GM21381 (cell line): ENCODE results near the gene MEIG1.
"Not testable (repeated sequence)": the region's sequence is repeated elsewhere in the genome, so short reads cannot be mapped to it uniquely, and the experiment has no call there.

Experiments used
- ATAC-seq: cut with Tn5 transposase; IDR thresholded peaks from one replicate; pipeline ENCODE4 v1.9.1; 2021; ENCODE audit warnings: mild to moderate bottlenecking, moderate library complexity; ENCODE audit not compliant: unreplicated experiment

The MEIG1 gene

GRCh38 chr10:14959221-14960057 is at the start of gene MEIG1:
Gene MEIG1 (plus strand): TSS chr10:14959388. CDS start chr10:14966469, 7,081 bp downstream.
- ATAC-seq: peak; percentile 80

DNA sequence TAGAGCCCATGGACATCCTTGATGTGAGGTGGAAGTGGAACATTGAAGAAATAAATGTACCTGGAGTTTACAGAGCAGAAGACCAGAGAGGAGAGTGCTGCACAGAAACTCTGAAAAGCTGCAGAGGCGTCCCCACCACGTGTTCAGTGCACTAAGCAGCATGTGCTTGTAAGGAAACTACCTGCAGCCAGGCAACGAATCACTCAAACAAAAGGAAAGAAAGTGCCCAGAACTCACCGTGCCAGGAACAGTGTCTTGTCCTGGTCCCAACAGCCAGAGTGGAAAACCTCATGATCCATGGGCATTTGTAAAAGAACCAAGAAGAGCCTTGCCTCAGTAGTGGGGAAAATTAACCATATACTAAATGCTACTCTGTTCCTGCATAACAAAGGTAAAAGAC is 48.2 kb upstream of the MEIG1 start:
- no peak for ATAC-seq

DNA sequence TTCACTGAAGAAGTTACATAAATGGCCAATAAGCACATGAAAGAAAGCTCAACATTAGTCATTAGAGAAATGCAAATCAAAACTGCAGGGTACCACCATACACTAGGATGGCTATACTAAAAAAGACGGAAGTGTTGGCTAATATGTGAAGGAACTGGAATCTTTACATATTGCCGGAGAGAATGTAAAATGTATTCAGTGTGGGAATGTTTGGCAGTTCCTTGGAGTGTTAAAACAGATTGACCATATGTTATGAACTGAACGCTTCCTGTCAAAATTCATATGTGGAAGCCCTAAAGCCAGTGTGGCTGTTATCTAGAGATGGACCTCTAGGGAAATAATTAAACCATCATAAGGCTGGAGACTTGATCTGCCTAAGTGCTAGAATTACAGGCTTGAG is 47.4 kb upstream of the MEIG1 start:
- ATAC-seq: no peak

DNA sequence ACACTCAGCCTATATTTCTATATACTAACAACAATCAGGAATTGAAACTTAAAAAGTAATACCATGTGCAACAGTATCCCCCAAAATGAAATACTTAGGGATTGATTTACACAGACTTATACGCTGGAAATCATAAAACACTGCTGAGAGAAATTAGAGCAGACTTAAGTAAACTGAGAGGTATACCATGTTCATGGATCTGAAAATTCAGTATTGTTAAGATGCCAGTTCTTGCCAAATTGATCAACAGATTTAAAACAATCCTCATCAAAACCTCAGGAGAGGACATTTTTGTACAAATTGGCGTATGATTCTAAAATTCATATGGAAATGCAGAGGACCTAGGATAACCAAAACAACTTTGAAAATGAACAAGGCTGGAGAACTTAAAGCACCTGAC is 42.6 kb upstream of the MEIG1 start:
- ATAC-seq: no peak

DNA sequence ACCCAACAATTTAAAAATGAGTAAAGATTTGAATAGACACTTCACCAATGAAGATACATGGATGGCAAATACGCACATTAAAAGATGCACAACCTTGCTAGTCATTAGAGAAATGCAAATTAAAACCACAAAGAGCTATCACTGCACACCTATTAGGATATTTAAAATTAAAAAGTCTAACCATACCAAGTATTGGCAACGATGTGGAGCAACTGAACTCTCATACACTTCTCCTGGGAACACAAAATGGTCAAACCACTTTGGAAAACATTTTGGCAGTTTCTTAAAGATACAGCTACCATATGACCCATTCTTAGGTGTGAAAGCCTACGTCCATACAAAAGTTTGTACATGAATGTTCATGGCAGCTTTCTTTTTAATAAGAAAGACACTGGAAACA is 41.4 kb upstream of the MEIG1 start:
- no peak for ATAC-seq

DNA sequence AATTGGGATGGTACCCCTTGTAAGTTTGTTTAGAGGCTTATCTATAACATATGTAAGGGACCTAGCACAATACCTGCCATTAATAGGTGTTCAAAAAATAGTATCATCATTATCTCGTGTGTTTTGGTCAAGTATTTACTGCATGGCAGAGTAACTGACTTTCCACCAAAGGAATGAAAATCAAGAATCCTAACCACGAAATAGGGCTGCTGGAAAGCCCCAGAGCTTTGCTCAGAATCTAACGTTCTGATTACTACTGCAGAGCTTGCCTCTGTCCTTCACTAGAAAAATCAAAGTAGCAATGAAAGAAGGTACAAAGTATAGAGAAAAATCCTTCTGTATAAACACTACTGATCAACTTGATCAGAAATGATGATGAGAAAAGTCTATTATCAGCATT is 40.2 kb upstream of the MEIG1 start:
- ATAC-seq: no peak

GRCh38 chr10:14924013-14924412 is 35.2 kb upstream of the MEIG1 start:
- ATAC-seq: no peak

- ATAC-seq: no peak
Measured at GRCh38 chr10:14925268-14925667, 33.9 kb upstream of the MEIG1 start.

GRCh38 chr10:14926061-14926470 is 33.1 kb upstream of the MEIG1 start:
- peak; percentile 26 for ATAC-seq

DNA sequence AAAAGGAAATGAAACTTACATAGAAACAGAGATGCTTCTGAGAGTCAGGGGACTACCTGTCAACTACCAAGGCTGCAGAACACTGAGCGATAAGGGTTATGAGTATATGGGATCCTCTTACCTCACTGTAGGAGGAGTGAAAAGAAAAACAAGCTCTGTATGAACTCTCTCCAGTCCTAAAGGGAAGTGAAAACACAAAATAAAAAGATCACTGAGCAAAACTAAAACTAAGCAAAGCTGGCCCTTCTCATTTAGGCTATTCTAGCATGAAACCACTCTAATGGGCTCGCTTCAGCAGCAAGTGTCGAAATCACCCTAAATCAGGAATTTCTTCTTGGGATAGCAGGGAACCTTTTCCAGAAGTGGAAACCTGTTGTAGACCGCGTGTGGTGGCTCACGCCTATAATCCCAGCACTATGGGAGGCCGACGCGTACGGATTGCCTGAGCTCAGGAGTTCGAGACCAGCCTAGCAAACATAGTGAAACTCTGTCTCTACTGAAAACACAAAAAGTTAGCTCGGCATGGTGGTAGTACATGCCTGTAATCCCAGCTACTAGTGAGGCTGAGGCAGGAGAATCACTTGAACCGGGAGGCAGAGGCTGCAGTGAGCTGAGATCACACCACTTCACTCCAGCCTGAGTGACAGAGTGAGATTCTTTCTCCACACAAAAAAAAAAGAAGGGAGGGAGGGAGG is 32.3 kb upstream of the MEIG1 start:
- peak; percentile 97 for ATAC-seq

GRCh38 chr10:14930610-14931009 is 28.6 kb upstream of the MEIG1 start:
- no peak for ATAC-seq

DNA sequence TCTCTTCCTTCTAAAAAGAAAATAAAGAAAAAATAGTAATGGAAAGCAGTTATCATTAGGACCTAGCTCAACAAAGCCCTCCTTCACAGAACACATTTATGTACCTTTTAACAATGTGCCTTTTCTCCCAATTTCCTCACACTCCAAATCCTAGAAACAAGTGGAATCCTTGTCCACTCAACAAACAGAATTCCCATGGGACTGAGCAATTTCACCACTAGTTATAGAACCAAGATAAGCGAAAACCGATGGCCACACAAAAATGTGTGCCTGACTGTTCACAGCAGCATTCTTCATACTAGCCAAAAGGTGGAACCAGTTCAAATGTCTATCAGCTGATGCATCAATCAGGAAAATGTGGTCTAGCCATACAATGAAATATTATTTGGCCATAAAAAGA is 22.6 kb upstream of the MEIG1 start:
- no peak for ATAC-seq

DNA sequence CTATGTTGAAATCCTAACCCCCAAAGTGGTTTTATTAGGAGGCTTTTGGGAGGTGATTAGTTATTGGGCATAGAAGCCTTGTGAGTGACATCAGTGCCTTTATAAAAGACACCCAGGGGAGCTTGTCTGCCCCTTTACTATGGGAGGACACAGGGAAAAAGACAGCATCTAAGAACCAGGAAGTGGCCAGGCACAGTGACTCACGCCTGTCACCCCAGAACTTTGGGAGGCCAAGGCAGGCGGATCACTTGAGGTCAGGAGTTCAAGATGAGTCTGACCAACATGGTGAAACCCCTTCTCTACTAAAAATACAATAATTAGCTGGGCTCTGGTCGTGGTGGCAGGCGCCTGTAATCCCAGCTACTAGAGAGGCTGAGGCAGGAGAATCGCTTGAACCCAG is 20.2 kb upstream of the MEIG1 start:
- ATAC-seq: not testable (repeated sequence)

GRCh38 chr10:14942147-14942949 is 16.8 kb upstream of the MEIG1 start:
- ATAC-seq: peak; percentile 94

DNA sequence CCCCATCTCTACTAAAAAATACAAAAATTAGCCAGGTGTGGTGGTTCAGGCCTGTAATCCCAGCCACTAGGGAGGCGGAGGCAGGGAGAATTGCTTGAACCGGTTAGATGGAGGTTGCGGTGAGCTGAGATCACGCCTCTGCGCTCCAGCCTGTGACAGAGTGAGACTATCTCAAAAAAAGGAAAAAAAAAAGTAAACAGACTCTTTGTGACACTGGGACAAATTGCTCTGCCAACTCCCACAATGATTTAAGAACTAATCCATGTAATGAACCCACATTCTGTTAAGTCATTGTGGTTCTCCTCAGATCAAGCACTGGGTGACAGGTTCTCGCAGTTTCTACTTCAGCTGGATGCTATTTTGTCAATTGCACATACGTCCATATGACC is 16.2 kb upstream of the MEIG1 start:
- not testable (repeated sequence) for ATAC-seq

DNA sequence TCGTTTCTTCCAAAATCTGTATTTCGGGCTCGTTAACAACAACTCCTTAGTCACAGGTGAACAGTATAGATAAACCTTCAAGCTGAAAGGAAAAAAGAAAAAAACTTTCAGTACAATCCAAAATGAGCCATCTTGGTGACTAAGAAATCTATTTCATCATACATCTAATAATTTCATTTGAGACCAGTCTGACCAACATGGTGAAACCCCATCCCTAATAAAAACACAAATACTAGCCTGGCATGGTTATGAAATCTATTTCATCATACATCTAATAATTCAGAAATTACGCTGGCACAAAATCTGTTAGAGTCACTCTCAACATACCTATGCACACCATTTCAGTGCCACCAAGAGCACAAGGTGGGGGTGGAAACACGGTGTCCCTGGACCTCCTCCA is 14.1 kb upstream of the MEIG1 start:
- ATAC-seq: no peak

DNA sequence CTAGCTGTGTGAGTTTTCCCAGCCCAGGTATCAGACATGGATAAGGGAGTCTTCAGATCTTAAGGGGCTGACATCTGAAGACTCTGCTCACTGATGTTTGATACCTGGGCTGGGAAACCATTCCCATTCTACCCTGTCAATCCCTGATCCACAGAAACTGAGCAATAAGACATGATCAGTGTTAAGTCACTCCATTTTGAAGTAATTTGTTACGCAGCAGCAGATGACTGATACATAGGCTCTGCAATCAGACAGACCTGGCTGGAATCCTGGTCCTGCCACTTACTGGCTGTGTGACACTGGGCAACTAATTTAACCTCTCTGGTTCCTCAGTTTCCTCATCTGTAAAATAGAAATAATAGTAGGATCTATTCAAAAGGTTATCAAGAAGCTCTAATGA is 11.9 kb upstream of the MEIG1 start:
- ATAC-seq: no peak

- no peak for ATAC-seq
Measured at GRCh38 chr10:14949291-14949690, 9.9 kb upstream of the MEIG1 start.

DNA sequence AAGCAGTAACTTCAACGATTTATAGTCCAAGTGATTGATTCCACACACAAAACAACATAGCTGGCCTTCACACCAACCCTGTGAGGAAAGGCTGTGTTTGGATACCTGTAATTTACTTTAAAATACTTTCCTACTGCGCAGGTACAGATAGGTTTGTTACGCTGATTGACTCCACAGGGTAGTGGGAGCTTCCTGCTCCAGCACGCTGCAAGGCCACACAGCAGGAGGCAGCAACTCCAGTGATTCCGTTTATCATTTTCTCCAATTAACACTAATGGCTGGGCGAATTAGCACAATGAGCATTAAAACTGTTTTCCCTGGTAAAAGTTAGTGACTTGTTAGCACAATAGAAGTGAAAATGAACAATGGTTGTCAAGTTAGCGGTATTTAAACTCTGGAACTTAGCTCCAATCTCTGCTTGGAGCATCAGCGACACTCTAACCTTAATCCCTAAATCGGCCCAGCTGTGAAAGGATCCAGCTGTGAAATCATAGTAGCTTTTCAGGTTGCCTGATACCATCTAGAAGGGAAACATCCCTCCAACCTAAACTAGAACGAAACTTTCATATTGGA is 6.3 kb upstream of the MEIG1 start:
- no peak for ATAC-seq

GRCh38 chr10:14953424-14954000 is 5.7 kb upstream of the MEIG1 start:
- ATAC-seq: peak; percentile 47
